Measurements from ENCODE around the gene NR5A1. TPM values are rescaled to one million over a fixed set of nuclear protein-coding genes. Genes with fewer than 3 reads are reported as not detected.

The NR5A1 gene
- total RNA-seq, 4 donors from 2014 or later: 0.14 to 0.58 TPM; not detected in 2

- Histone ChIP-seq H3K4me3 (no peak overlapping the region), H3K4me1 (no peaks in the 10 kb centered on the region), H3K9me3 (no peaks in the 10 kb centered on the region), H3K27ac (no peak overlapping the region), H3K27me3 (no peaks in the 10 kb centered on the region), H3K36me3 (no peaks in the 10 kb centered on the region)
- DNase-seq: no peak
- no peak for TF ChIP-seq CTCF (IDR thresholded peaks at IDR 0.05)
- TF ChIP-seq POLR2A (IDR thresholded peaks at IDR 0.05): no peak
- intact Hi-C loops (cut with DNase I; ENCODE audit: low total_unique reads): no loop called here
Observed at GRCh38 chr9:124511891-124512805, 4.9 kb upstream of the NR5A1 start.

GRCh38 chr9:124511426-124511840, 4.2 kb upstream of the NR5A1 start:
- H3K4me3 ChIP-seq: no peak overlapping the region
- no peak for DNase-seq
- H3K36me3 ChIP-seq: no peaks in the 10 kb centered on the region
- no peaks in the 10 kb centered on the region for H3K27me3 ChIP-seq
- H3K27ac ChIP-seq: no peak overlapping the region
- intact Hi-C loops (cut with DNase I; ENCODE audit: low total_unique reads): no loop called here
- TF ChIP-seq CTCF (IDR thresholded peaks at IDR 0.05): no peak
- TF ChIP-seq POLR2A (IDR thresholded peaks at IDR 0.05): no peak
- no peaks in the 10 kb centered on the region for H3K9me3 ChIP-seq
- H3K4me1 ChIP-seq: no peaks in the 10 kb centered on the region

GRCh38 chr9:124510650-124511425, 3.6 kb upstream of the NR5A1 start:
- no peak for DNase-seq
- H3K27me3 ChIP-seq: no peaks in the 10 kb centered on the region

GRCh38 chr9:124507880-124508423, 753 bp upstream of the NR5A1 start:
- DNase-seq: no peak
- intact Hi-C loops (cut with DNase I; ENCODE audit: low total_unique reads): no loop called here
- H3K9me3 ChIP-seq: no peaks in the 10 kb centered on the region
- H3K4me3 ChIP-seq: no peak overlapping the region
- no peak overlapping the region for H3K27ac ChIP-seq
- TF ChIP-seq CTCF (IDR thresholded peaks at IDR 0.05) (no peak), POLR2A (IDR thresholded peaks at IDR 0.05) (no peak)
- peaks cover 0 to 16% of the 10 kb centered on the region in 2 donors for H3K27me3 ChIP-seq
- no peaks in the 10 kb centered on the region for H3K36me3 ChIP-seq
- H3K4me1 ChIP-seq: peaks cover 0 to 6% of the 10 kb centered on the region in 2 donors

More at GRCh38 chr9:124510650-124511425, 3.6 kb upstream of the NR5A1 start:
- Histone ChIP-seq H3K36me3 (no peaks in the 10 kb centered on the region), H3K4me1 (no peaks in the 10 kb centered on the region), H3K9me3 (no peaks in the 10 kb centered on the region), H3K27ac (no peak overlapping the region), H3K4me3 (no peak overlapping the region)
- no peak for TF ChIP-seq CTCF (IDR thresholded peaks at IDR 0.05)
- intact Hi-C loops (cut with DNase I; ENCODE audit: low total_unique reads): no loop called here

Measured in uterus (tissue), 4 donors.